Activated naive CD8-positive, alpha-beta T cell treated with anti-CD3 and anti-CD28 coated beads for 36 hours (primary cell): ENCODE measurements around the gene FOXF2. TPM values are rescaled to one million over a fixed set of nuclear protein-coding genes. Genes with fewer than 3 reads are reported as not detected.

ENCODE experiments used
- DNase-seq: peaks from one replicate; pipeline ENCODE4 v3.0.0; 2021
- H3K27ac Mint-ChIP-seq: one replicate; pipeline ENCODE4 v1.8.0; 2022; ENCODE audit warnings: mild to moderate bottlenecking, moderate library complexity, mixed read lengths
- H3K27me3 Mint-ChIP-seq: one replicate; pipeline ENCODE4 v1.8.0; 2022; ENCODE audit warnings: mild to moderate bottlenecking, mixed read lengths
- H3K36me3 Mint-ChIP-seq: one replicate; pipeline ENCODE4 v1.8.0; 2021; ENCODE audit warnings: mild to moderate bottlenecking, mixed read lengths
- H3K4me1 Mint-ChIP-seq: one replicate; pipeline ENCODE4 v1.8.0; 2021; ENCODE audit warnings: mixed read lengths
- H3K4me3 Mint-ChIP-seq: one replicate; pipeline ENCODE4 v1.8.0; 2022; ENCODE audit warnings: mild to moderate bottlenecking, moderate library complexity, mixed read lengths
- H3K9me3 Mint-ChIP-seq: one replicate; pipeline ENCODE4 v1.8.0; 2022; ENCODE audit warnings: mixed read lengths
- total RNA-seq, 2 experiments: library from RNA; stranded (reverse); gene quantifications; one replicate each; pipeline ENCODE4 v1.2.3, GENCODE V29; 2021

The FOXF2 gene
- total RNA-seq, 2 experiments from 2014 or later = not detected

DNA sequence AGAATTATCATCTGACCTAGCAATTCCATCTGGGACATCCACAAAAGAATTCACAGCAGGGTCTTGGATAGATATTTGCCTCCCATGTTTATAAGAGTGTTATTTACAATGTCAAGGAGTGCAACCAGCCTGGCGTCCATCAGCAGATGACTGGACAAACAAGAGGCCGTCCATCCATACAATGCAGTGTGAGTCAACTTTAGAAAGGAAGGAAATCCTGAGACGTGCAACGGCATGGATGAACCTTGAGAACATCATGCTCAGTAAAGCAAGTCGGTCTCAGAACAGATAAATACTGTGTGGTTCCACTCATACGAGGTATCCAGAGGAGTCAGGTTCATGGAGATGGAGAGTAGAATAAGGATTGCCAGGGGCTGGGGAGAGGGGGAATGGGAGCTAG lies 46.4 kb downstream of the FOXF2 start:
- H3K9me3 Mint-ChIP-seq = no peaks in the 10 kb centered on the region
- no peak overlapping the region for H3K27ac Mint-ChIP-seq
- no peaks in the 10 kb centered on the region for H3K4me1 Mint-ChIP-seq
- H3K27me3 Mint-ChIP-seq = peaks cover 53% of the 10 kb centered on the region
- no peaks in the 10 kb centered on the region for H3K36me3 Mint-ChIP-seq
- H3K4me3 Mint-ChIP-seq = no peak overlapping the region
- DNase-seq = no peak

DNA sequence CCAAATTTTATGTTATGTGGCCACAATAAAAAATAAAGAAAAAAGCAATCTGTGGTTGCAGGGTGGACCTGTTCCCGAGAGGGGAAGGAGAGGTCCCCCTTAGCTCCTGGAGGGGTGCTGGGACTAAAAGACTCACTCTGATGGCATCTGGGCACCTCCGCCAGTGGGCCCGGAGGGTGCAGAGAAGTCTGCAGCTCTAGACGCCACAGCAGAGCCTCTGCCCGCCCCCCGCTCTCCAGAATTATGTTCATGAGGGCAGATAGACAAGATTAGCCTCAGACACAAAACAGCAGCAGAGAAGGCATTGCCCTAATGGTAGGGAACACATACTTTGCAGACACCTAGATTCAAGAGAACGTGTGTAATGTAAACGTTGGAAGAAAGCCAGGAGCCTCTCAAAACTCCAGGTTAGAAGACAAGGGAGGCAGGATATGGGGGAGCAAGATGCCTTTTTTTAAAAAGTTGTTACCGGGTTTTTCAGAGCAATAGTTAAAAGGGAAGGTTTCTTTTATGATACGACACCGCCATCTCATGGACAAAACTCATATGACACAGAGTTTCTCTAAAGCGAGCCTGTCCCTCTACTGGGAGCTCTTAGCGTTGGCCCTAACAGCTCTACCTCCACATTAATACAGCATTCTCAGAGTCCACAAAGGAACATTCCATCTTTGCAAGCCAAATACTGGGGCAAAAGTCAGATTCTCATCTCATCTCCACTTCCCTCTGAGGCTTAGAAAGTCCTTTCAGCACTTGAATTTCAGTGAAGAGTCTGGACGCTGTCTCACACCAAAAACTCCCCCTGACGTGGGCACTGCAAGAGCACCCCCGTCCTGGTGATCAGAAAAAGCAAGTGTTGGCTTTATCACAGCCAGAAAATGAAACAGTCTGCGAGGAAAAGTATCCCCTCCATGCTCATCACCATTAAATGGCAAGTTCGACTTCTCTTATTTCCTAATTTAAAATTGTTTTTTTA lies 47.2 kb downstream of the FOXF2 start:
- no peaks in the 10 kb centered on the region for H3K36me3 Mint-ChIP-seq
- peak; percentile 6 for DNase-seq
- H3K27ac Mint-ChIP-seq = no peak overlapping the region

DNA sequence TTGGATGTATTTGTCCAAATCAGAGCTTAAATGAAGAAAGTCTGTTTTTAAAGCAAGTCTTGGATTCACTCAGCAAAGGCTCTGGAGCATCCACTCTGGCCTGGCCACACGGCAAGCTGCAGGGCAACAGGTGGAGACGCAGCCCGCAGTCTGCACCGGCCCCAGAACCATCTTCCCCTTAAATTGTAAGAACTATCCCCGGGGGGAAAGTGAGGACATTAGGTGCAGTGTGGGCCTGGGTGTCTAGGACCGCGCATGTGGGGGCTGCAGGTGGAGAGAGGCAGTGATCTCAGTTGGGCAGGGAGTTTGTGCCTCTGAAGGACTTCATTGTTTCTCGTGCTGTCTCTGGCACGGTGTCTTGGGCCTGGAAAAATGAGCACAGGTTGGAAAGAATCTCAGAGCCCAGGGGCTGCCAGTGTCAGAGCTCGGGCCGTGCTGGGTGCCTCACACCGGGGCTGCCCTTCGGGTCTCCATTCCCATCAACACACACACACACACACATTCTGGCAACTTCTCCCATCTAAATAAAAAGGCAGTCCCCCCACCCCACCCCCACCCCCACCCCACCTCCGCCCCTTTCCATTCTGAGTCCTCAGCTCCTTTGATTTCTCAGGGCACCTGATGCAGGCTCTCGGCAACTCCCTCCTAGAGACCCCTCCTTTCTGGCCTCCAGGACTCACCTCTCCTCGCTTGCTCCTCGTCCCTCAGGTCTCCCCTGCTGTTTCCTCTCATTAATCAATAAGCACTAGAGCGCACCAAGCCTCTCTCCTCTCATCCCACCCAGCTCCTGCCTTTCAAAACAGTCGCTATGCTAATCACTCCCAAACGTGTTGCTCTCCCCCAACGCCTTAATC lies 48.4 kb downstream of the FOXF2 start:
- no peaks in the 10 kb centered on the region for H3K4me1 Mint-ChIP-seq
- H3K4me3 Mint-ChIP-seq = no peak overlapping the region
- H3K27ac Mint-ChIP-seq = no peak overlapping the region
- no peaks in the 10 kb centered on the region for H3K36me3 Mint-ChIP-seq
- peaks cover 4% of the 10 kb centered on the region for H3K9me3 Mint-ChIP-seq
- no peak for DNase-seq
- peaks cover 53% of the 10 kb centered on the region for H3K27me3 Mint-ChIP-seq

More for the DNA sequence above, 47.2 kb downstream of the FOXF2 start:
- peaks cover 49% of the 10 kb centered on the region for H3K27me3 Mint-ChIP-seq
- no peak overlapping the region for H3K4me3 Mint-ChIP-seq
- H3K9me3 Mint-ChIP-seq = no peaks in the 10 kb centered on the region
- H3K4me1 Mint-ChIP-seq = no peaks in the 10 kb centered on the region

DNA sequence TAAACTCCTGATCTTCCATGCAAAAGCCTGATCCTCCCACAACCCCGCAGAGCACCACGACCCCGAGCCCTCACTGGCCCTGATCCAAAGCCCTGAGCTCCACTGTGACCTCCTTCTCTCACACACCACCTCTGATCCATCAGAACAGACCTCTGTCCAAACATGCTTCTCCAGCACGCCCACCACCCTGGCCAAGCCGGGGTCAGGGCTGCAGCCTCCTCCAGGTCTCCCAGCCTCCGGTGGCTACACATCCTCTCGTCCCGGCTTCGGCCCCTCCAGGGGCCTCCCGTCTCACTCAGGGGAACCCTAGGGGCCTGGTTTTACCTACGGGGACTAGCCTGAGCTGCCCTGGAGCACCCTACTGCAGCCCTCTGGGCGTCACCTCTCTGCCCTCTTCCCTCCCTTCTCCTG lies 49.1 kb downstream of the FOXF2 start:
- no peak for DNase-seq
- Mint-ChIP-seq H3K36me3 (no peaks in the 10 kb centered on the region), H3K4me3 (no peak overlapping the region), H3K27ac (no peak overlapping the region), H3K27me3 (peaks cover 48% of the 10 kb centered on the region), H3K4me1 (no peaks in the 10 kb centered on the region), H3K9me3 (peaks cover 4% of the 10 kb centered on the region)

DNA sequence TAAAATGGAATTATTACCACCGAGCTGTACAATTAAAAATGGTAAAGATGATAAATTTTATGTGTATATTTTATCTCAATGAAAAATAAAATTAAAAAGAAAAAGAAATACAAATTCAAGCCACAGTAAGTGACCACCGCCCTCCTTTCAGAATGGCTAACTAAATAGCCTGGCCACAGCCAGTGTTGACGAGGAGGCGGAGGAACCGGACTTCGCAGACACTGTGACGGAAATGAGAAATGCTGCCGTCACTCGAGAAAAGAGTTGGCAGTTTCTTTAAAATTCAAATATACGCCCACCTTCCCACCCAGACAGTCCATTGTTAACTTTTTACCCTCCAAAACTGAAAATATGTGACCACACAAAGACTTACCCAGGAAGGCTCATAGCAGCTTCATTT lies 50.0 kb downstream of the FOXF2 start:
- H3K4me1 Mint-ChIP-seq = no peaks in the 10 kb centered on the region
- peaks cover 48% of the 10 kb centered on the region for H3K27me3 Mint-ChIP-seq
- no peak overlapping the region for H3K27ac Mint-ChIP-seq
- H3K9me3 Mint-ChIP-seq = peaks cover 4% of the 10 kb centered on the region
- no peak overlapping the region for H3K4me3 Mint-ChIP-seq
- DNase-seq = no peak
- no peaks in the 10 kb centered on the region for H3K36me3 Mint-ChIP-seq

DNA sequence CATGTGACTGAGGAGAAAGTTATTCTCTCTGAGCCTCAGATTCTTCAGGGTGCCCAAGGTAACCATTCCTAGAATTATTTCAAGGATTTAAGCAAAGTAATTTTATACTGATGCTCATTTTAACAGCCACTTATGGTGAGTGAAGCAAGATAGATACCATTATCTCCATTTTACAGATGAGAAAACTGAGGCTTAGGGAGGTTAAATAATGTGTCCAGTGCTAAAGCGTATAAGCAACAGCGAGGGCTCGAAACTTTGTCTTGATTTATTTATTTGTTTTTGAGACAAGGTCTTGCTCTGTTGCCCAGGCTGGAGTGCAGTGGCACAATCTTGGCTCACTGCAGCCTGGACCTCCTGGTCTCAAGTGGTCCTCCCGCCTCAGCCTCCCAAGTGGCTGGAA lies 53.6 kb downstream of the FOXF2 start:
- Mint-ChIP-seq H3K27me3 (peaks cover 18% of the 10 kb centered on the region), H3K27ac (no peak overlapping the region), H3K36me3 (no peaks in the 10 kb centered on the region), H3K4me1 (no peaks in the 10 kb centered on the region), H3K4me3 (no peak overlapping the region), H3K9me3 (peaks cover 4% of the 10 kb centered on the region)
- DNase-seq = no peak

Other genes starting within 250 kb of the FOXF2 start
- not detected for gene FOXQ1, start 77.5 kb upstream of the FOXF2 start, total RNA-seq
- not detected for gene FOXC1, start 220.3 kb downstream of the FOXF2 start, total RNA-seq